ENCODE data around the gene TMEM209.

DNA sequence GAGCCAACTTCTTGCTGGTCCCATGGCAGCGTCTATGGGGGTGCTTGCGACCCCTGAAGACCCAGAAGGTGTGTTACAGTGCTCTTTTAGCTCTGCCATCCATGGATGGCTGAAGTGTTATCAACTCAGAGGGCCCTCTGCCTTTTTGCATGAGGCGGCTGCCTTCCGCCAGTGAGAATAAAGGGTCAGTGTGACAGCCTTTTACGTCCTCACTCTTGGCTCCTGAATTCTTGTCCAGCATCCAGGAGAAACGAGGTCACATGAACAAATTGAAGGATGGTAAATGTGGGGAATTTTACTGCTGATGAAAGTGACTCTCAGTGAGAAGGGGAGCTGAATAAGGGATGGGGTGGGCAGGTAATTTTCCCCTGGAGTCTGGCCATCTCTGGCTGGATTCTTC is 26.6 kb upstream of the TMEM209 start:
- TF ChIP-seq GLI4 (tag by site-specific recombination; IDR thresholded peaks at IDR 0.05) (no peak), ZNF510 (tag by site-specific recombination; IDR thresholded peaks at IDR 0.05; ENCODE audit: insufficient replicate concordance) (no peak), TCF7L2 (IDR thresholded peaks at IDR 0.05; ENCODE audit: borderline replicate concordance, low read depth, low read length) (no peak)
- TF ChIP-seq, protein P1, sequence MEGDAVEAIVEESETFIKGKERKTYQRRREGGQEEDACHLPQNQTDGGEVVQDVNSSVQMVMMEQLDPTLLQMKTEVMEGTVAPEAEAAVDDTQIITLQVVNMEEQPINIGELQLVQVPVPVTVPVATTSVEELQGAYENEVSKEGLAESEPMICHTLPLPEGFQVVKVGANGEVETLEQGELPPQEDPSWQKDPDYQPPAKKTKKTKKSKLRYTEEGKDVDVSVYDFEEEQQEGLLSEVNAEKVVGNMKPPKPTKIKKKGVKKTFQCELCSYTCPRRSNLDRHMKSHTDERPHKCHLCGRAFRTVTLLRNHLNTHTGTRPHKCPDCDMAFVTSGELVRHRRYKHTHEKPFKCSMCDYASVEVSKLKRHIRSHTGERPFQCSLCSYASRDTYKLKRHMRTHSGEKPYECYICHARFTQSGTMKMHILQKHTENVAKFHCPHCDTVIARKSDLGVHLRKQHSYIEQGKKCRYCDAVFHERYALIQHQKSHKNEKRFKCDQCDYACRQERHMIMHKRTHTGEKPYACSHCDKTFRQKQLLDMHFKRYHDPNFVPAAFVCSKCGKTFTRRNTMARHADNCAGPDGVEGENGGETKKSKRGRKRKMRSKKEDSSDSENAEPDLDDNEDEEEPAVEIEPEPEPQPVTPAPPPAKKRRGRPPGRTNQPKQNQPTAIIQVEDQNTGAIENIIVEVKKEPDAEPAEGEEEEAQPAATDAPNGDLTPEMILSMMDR (tag by site-specific recombination; IDR thresholded peaks at IDR 0.05), result no peak
